ENCODE data around the gene C5orf22. TPM values are rescaled to one million over a fixed set of nuclear protein-coding genes. Genes with fewer than 3 reads are reported as not detected.

C5orf22 gene
- total and polyA plus RNA-seq, 2 of the 4 experiments (the other 2 are of a cell fraction) = 11.2 to 19.9 TPM

GRCh38 chr5:31485376-31486207 is 46.5 kb upstream of the C5orf22 start (continued):
- TF ChIP-seq SMC3 (IDR thresholded peaks at IDR 0.05; ENCODE audit: low read depth, low read length) (no peak), RFX5 (IDR thresholded peaks at IDR 0.05; ENCODE audit: low read depth, low read length) (no peak), POLR2A (IDR thresholded peaks at IDR 0.05; ENCODE audit: low read depth, low read length) (no peak)

- Histone ChIP-seq H3K27ac (ENCODE audit: insufficient read depth, low read length) (no peak overlapping the region), H4K20me1 (ENCODE audit: insufficient read depth, low read length) (no peaks in the 10 kb centered on the region), H3K56ac (ENCODE audit: extremely low read depth, insufficient read depth, low read length) (no peak overlapping the region), H2AK5ac (ENCODE audit: low read depth, low read length) (no peak overlapping the region), H2AK9ac (replicated peaks; ENCODE audit: low read depth, low read length, poor library complexity) (no peak overlapping the region), H2BK120ac (ENCODE audit: low read depth, low read length) (peak overlapping the region; percentile 74), H2BK15ac (ENCODE audit: low read depth, low read length) (peak overlapping the region; percentile 48; the same call in 1 of the 3 replicates), H3K36me3 (ENCODE audit: control insufficient read depth, insufficient read depth, low read length) (peaks cover 21% of the 10 kb centered on the region), H4K91ac (ENCODE audit: insufficient read depth, low read depth, low read length) (peak overlapping the region; percentile 49; the same call in 1 of the 2 replicates), H4K5ac (ENCODE audit: low read depth, low read length) (peak overlapping the region; percentile 44; the same call in 1 of the 2 replicates), H3K18ac (ENCODE audit: low read depth, low read length) (peak overlapping the region; percentile 73), H3K9me3 (ENCODE audit: control insufficient read depth, insufficient read depth, low read length) (no peaks in the 10 kb centered on the region), H2BK5ac (ENCODE audit: low read depth, low read length, poor library complexity, severe bottlenecking) (peak overlapping the region; percentile 42), H3K23ac (ENCODE audit: low read depth, low read length) (no peak overlapping the region), H3K9me1 (ENCODE audit: insufficient read depth, low read length) (peaks cover 9% of the 10 kb centered on the region), H4K8ac (ENCODE audit: low read depth in 2 of 2, low read length in 2 of 2) (peak overlapping the region in 1 of 2 experiments; percentile 9; a peak in 1 of 4 replicates), H2BK20ac (ENCODE audit: low read depth, low read length) (peak overlapping the region; percentile 49), H3K4me1 (ENCODE audit: control insufficient read depth, insufficient read depth, low read length) (peaks cover 12% of the 10 kb centered on the region), H3K14ac (replicated peaks; ENCODE audit: low read depth, low read length) (no peak overlapping the region), H3K9ac (ENCODE audit: low read depth, low read length) (no peak overlapping the region), H2AFZ (replicated peaks; ENCODE audit: low read length, poor library complexity) (no peak overlapping the region), H3K4me3 (ENCODE audit: insufficient read depth, low read depth, low read length) (no peak overlapping the region), H3K4me2 (ENCODE audit: low read depth, low read length) (no peak overlapping the region), H3K79me1 (ENCODE audit: low read depth in 1 of 2, low read length in 2 of 2) (peaks cover 3 to 29% of the 10 kb centered on the region in 2 experiments; a peak in 2 of 4 replicates), H3K4ac (ENCODE audit: low read depth, low read length) (peak overlapping the region; percentile 61; the same call in 1 of the 2 replicates), H3K27me3 (ENCODE audit: control insufficient read depth, insufficient read depth, low read length) (no peaks in the 10 kb centered on the region)
- ChIA-PET CTCF (interaction anchor here (1.2 to 1.5 kb wide), 2 partner anchors 249 to 254 kb away, joined by 3 read pairs; no protein-coding TSS in a partner anchor), POLR2A (ENCODE audit: unreplicated experiment) (no interaction called here)
- ATAC-seq (ENCODE audit: low read depth) (no peak), DNase-seq (no peak)
- in situ Hi-C loops (cut with MboI; ENCODE audit: low sequenced_read_pairs) = loop anchor here (25.0 kb wide), 3 partner anchors 699 to 1449 kb away; no protein-coding TSS in a partner anchor
- no TSS peak for BruUV-seq (replicated peaks)
- dilution Hi-C loops (cut with HindIII; ENCODE audit: low sequenced_read_pairs, unreplicated experiment) = no loop called here
- intact Hi-C loops (cut with micrococcal nuclease) = loop anchor here (2.0 to 5.0 kb wide), 3 partner anchors 249 to 684 kb away; no protein-coding TSS in a partner anchor
- 100% methylated on average over 1 of the region's 6 CpGs; no CpG with 5 or more reads in 1 of the 2 experiments for WGBS, 2 experiments (ENCODE audit: extremely low coverage in 2 of 2, insufficient read length in 1 of 2)
- no peak for TF ChIP-seq MAFK (IDR thresholded peaks at IDR 0.05; ENCODE audit: low read depth, low read length)
Measured at GRCh38 chr5:31486441-31486840, 45.7 kb upstream of the C5orf22 start.
